ENCODE data around the gene FAM229A.

DNA sequence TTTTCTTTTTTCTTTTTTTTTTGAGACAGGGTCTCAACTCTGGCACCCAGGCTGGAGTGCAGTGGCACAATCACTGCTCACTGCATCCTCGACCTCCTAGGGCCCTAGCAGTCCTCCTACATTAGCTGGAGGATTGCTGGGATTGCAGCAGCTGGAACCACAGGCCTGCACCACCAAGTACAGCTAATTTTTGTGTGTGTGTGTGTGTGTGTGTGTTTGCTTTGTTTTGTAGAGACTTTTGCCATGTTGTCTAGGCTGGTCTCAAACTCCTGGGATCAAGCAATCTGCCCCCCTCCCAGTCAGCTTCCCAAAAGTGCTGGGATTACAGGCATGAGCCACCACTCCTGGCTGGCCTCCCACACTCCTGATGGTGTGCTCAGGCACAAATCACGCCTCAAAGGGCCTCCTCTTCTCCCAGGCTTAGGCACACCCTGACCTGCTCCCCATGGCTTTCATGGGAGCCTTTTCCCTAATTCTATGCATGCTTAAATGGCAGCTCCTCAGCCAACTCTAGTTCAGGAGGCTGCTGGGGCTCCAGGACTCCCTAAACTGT lies 9.4 kb downstream of the FAM229A start:
- TF ChIP-seq CHD2 (IDR thresholded peaks at IDR 0.05; ENCODE audit: low read length, partially characterized antibody) (no peak), SMC3 (IDR thresholded peaks at IDR 0.05) (no peak), PHF8 (IDR thresholded peaks at IDR 0.05; ENCODE audit: borderline replicate concordance, low read depth) (no peak), POLR2A (IDR thresholded peaks at IDR 0.05; ENCODE audit: low read length) (no peak), FOSL2 (IDR thresholded peaks at IDR 0.05) (no peak), FOSL2 (CRISPR knock-in tag; IDR thresholded peaks at IDR 0.05) (no peak)
- TF ChIP-seq, protein P1, sequence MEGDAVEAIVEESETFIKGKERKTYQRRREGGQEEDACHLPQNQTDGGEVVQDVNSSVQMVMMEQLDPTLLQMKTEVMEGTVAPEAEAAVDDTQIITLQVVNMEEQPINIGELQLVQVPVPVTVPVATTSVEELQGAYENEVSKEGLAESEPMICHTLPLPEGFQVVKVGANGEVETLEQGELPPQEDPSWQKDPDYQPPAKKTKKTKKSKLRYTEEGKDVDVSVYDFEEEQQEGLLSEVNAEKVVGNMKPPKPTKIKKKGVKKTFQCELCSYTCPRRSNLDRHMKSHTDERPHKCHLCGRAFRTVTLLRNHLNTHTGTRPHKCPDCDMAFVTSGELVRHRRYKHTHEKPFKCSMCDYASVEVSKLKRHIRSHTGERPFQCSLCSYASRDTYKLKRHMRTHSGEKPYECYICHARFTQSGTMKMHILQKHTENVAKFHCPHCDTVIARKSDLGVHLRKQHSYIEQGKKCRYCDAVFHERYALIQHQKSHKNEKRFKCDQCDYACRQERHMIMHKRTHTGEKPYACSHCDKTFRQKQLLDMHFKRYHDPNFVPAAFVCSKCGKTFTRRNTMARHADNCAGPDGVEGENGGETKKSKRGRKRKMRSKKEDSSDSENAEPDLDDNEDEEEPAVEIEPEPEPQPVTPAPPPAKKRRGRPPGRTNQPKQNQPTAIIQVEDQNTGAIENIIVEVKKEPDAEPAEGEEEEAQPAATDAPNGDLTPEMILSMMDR (IDR thresholded peaks at IDR 0.05), result no peak
- TF ChIP-seq, protein P2, sequence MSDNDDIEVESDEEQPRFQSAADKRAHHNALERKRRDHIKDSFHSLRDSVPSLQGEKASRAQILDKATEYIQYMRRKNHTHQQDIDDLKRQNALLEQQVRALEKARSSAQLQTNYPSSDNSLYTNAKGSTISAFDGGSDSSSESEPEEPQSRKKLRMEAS (IDR thresholded peaks at IDR 0.05), result no peak
- TF ChIP-seq, protein P3, sequence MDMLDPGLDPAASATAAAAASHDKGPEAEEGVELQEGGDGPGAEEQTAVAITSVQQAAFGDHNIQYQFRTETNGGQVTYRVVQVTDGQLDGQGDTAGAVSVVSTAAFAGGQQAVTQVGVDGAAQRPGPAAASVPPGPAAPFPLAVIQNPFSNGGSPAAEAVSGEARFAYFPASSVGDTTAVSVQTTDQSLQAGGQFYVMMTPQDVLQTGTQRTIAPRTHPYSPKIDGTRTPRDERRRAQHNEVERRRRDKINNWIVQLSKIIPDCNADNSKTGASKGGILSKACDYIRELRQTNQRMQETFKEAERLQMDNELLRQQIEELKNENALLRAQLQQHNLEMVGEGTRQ (IDR thresholded peaks at IDR 0.05), result no peak
- TF ChIP-seq, protein P4, sequence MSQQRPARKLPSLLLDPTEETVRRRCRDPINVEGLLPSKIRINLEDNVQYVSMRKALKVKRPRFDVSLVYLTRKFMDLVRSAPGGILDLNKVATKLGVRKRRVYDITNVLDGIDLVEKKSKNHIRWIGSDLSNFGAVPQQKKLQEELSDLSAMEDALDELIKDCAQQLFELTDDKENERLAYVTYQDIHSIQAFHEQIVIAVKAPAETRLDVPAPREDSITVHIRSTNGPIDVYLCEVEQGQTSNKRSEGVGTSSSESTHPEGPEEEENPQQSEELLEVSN (IDR thresholded peaks at IDR 0.05; ENCODE audit: borderline replicate concordance, low read depth), result no peak

Measured in A549 (cell line).